HFF-Myc (cell line): Measurements from ENCODE around the gene ZBTB45.
A peak's percentile ranks its signal among the peaks of the same experiment; 100 is the strongest.
"Not testable (repeated sequence)": the region's sequence is repeated elsewhere in the genome, so short reads cannot be mapped to it uniquely, and the experiment has no call there.

Experiments used
- DNase-seq: peaks from one replicate; pipeline ENCODE4 v3.0.0-alpha.2; 2011; ENCODE audit warnings: low read depth; ENCODE audit errors: extremely low read depth
- H3K4me3 ChIP-seq: replicated peaks from 2 replicates; pipeline ENCODE4 v1.5.1; 2011; ENCODE audit warnings: low read depth, mild to moderate bottlenecking, control low read depth, low read length
- CTCF ChIP-seq: IDR thresholded peaks from 2 replicates; pipeline ENCODE4 v1.5.1; 2012; ENCODE audit warnings: mild to moderate bottlenecking, low read depth, low read length, control low read depth; ENCODE audit errors: missing control alignments

ZBTB45 gene

GRCh38 chr19:58499021-58499927 is 20.3 kb downstream of the ZBTB45 start:
- TF ChIP-seq CTCF: peak; percentile 10
- DNase-seq: peak; percentile 97
- peak overlapping the region; percentile 62 for H3K4me3 ChIP-seq

GRCh38 chr19:58498316-58499020 is 21.1 kb downstream of the ZBTB45 start:
- no peak for TF ChIP-seq CTCF
- H3K4me3 ChIP-seq: peak overlapping the region; percentile 62
- no peak for DNase-seq

GRCh38 chr19:58497634-58498170 is 21.9 kb downstream of the ZBTB45 start:
- H3K4me3 ChIP-seq: peak overlapping the region; percentile 62
- no peak for TF ChIP-seq CTCF
- no peak for DNase-seq

GRCh38 chr19:58492265-58492664 is 27.3 kb downstream of the ZBTB45 start:
- DNase-seq: no peak
- no peak for TF ChIP-seq CTCF
- H3K4me3 ChIP-seq: no peak overlapping the region

GRCh38 chr19:58491393-58491792 is 28.2 kb downstream of the ZBTB45 start:
- no peak for TF ChIP-seq CTCF
- no peak for DNase-seq
- H3K4me3 ChIP-seq: no peak overlapping the region

GRCh38 chr19:58484349-58484748 is 35.3 kb downstream of the ZBTB45 start:
- not testable (repeated sequence) for DNase-seq, H3K4me3 ChIP-seq

GRCh38 chr19:58483776-58484175 is 35.8 kb downstream of the ZBTB45 start:
- DNase-seq: no peak
- no peak for TF ChIP-seq CTCF
- no peak overlapping the region for H3K4me3 ChIP-seq
